ENCODE data around the gene ZNF30. TPM values are rescaled to one million over a fixed set of nuclear protein-coding genes. Genes with fewer than 3 reads are reported as not detected.
A peak's percentile ranks its signal among the peaks of the same experiment; 100 is the strongest.
"Not testable (repeated sequence)": the region's sequence is repeated elsewhere in the genome, so short reads cannot be mapped to it uniquely, and the experiment has no call there.

The ZNF30 gene
- total RNA-seq, 4 donors from 2014 or later = 1.4 to 2.2 TPM; not detected in 2

DNA sequence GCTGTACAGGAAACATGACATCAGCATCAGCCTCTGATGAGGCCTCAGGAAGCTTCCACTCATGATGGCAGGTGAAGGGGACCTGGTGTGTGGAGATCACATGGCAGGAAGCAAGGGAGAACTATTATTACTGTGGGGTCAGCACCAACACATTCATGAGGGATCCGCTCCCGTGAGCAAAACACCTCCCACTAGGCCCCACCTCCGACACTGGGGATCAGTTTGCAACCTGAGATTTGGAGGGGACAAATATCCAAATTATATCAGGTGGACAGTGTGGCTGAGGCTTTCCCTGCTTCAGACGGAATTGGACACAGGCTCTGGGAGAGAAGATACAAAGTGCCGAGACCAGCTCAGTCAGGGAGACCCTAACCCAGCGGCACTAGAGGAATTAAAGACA is 43.0 kb downstream of the ZNF30 start:
- Histone ChIP-seq H3K36me3 (no peaks in the 10 kb centered on the region), H3K27ac (no peak overlapping the region), H3K4me3 (no peak overlapping the region), H3K9me3 (no peaks in the 10 kb centered on the region), H3K27me3 (no peaks in the 10 kb centered on the region), H3K4me1 (peaks cover 0 to 11% (median 0%) of the 10 kb centered on the region in 4 donors)
- WGBS, 2 donors (ENCODE audit: low coverage in 1 of 2) = 99 to 100% methylated on average over 2 to 6 of the region's 6 CpGs
- TF ChIP-seq EP300 (IDR thresholded peaks at IDR 0.05; ENCODE audit: low read depth) = no peak
- intact Hi-C loops (cut with DNase I; ENCODE audit: low total_unique reads) (no loop called here), in situ Hi-C loops (cut with MboI; ENCODE audit: low pct_ligation_motif_present in 1 of 4, low pct_unique_long_range_greater_than_20kb in 1 of 4, low sequenced_read_pairs in 3 of 4) (loop anchor here in 1 of 4 donors (10.0 kb wide), 1 partner anchor 45 kb away; no protein-coding TSS in a partner anchor)
- no peak for DNase-seq

GRCh38 chr19:34970185-34970780 is 43.6 kb downstream of the ZNF30 start:
- H3K9me3 ChIP-seq; intact Hi-C loops (cut with DNase I; ENCODE audit: low total_unique reads); H3K27me3 ChIP-seq; in situ Hi-C loops (cut with MboI; ENCODE audit: low pct_ligation_motif_present in 1 of 4, low pct_unique_long_range_greater_than_20kb in 1 of 4, low sequenced_read_pairs in 3 of 4); H3K36me3 ChIP-seq; DNase-seq; H3K4me3 ChIP-seq; H3K27ac ChIP-seq: not testable (repeated sequence)
- 82 to 85% methylated on average over 10 to 12 of the region's 12 CpGs for WGBS, 2 donors (ENCODE audit: low coverage in 1 of 2)
- H3K4me1 ChIP-seq = peaks cover 0 to 11% (median 0%) of the 10 kb centered on the region in 4 donors

DNA sequence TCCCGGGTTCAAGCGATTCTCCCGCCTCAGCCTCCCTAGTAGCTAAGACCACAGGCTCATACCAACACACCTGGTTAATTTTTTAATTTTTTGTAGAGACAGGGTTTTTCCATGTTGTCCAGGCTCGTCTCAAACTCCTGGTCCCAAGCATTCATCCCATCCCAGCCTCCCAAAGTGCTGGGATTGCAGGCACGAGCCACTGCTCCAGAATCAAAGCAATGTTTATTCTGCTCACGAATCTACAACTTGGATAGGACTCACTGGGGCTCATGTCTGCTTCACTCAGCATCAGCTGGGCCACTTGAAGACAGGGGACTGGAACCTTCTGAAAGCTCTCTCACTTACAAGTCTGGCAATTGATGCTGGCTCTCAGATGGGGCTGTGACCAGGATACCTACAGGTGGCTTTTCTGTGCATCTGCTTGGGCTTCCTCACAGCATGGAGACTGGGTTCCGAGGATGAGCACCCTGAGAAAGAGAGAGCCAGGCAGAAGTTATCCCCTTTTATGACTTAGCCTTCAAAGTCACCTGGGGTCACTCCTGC is 45.5 kb downstream of the ZNF30 start:
- intact Hi-C loops (cut with DNase I; ENCODE audit: low total_unique reads) (loop anchor here (2.0 kb wide), 1 partner anchor 41 kb away; no protein-coding TSS in a partner anchor), in situ Hi-C loops (cut with MboI; ENCODE audit: low pct_ligation_motif_present in 1 of 4, low pct_unique_long_range_greater_than_20kb in 1 of 4, low sequenced_read_pairs in 3 of 4) (no loop called here)
- H3K36me3 ChIP-seq = no peaks in the 10 kb centered on the region
- peaks cover 0 to 6% of the 10 kb centered on the region in 2 donors for H3K9me3 ChIP-seq
- no peak overlapping the region for H3K27ac ChIP-seq
- WGBS, 2 donors (ENCODE audit: low coverage in 1 of 2) = 79 to 80% methylated on average over 1 to 7 of the region's 7 CpGs
- DNase-seq = no peak
- H3K4me3 ChIP-seq = no peak overlapping the region
- TF ChIP-seq POLR2A (IDR thresholded peaks at IDR 0.05) = no peak
- no peak for TF ChIP-seq EP300 (IDR thresholded peaks at IDR 0.05; ENCODE audit: low read depth)
- TF ChIP-seq CTCF (IDR thresholded peaks at IDR 0.05) = no peak
- no peak for TF ChIP-seq POLR2AphosphoS5 (IDR thresholded peaks at IDR 0.05)
- peaks cover 0 to 11% (median 0%) of the 10 kb centered on the region in 4 donors for H3K4me1 ChIP-seq
- H3K27me3 ChIP-seq = no peaks in the 10 kb centered on the region

- H3K9me3 ChIP-seq = peaks cover 0 to 6% of the 10 kb centered on the region in 2 donors
- no peaks in the 10 kb centered on the region for H3K36me3 ChIP-seq
- no peak overlapping the region for H3K27ac ChIP-seq
- H3K4me1 ChIP-seq = peaks cover 0 to 11% (median 0%) of the 10 kb centered on the region in 4 donors
- no peaks in the 10 kb centered on the region for H3K27me3 ChIP-seq
- no peak for DNase-seq
- intact Hi-C loops (cut with DNase I; ENCODE audit: low total_unique reads) (no loop called here), in situ Hi-C loops (cut with MboI; ENCODE audit: low pct_ligation_motif_present in 1 of 4, low pct_unique_long_range_greater_than_20kb in 1 of 4, low sequenced_read_pairs in 3 of 4) (loop anchor here in 1 of 4 donors (5.0 kb wide), 1 partner anchor 43 kb away; no protein-coding TSS in a partner anchor)
- no peak overlapping the region for H3K4me3 ChIP-seq
- WGBS, 2 donors (ENCODE audit: low coverage in 1 of 2) = 22 to 66% methylated on average over 4 to 5 of the region's 5 CpGs
- TF ChIP-seq CTCF (IDR thresholded peaks at IDR 0.05) = no peak
- no peak for TF ChIP-seq POLR2A (IDR thresholded peaks at IDR 0.05)
- no peak for TF ChIP-seq EP300 (IDR thresholded peaks at IDR 0.05; ENCODE audit: low read depth)
- no peak for TF ChIP-seq POLR2AphosphoS5 (IDR thresholded peaks at IDR 0.05)
Measured at GRCh38 chr19:34974646-34975045, 47.9 kb downstream of the ZNF30 start.

DNA sequence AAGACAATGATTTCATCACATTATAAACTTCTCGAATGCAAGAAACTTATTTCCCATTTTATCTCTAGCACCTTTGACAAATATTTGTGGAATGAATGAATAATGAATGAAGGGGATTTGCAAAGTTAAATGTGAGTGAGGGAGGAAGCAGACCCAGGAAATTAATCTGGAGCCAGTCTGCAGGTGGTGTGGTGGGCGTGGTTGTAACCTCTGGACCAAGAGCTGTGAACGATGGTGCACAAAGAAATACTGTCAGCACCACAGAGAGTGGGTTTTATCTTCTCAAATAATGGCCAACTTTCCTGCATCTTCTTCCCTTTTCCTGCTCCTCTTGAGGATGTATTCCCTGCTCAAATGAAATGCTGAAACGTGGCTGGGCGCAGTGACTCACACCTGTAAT is 48.4 kb downstream of the ZNF30 start:
- intact Hi-C loops (cut with DNase I; ENCODE audit: low total_unique reads) = no loop called here
- H3K27me3 ChIP-seq = no peaks in the 10 kb centered on the region

More for the DNA sequence above, 48.4 kb downstream of the ZNF30 start:
- Histone ChIP-seq H3K27ac (no peak overlapping the region), H3K4me3 (no peak overlapping the region), H3K4me1 (peaks cover 0 to 11% (median 0%) of the 10 kb centered on the region in 4 donors), H3K9me3 (peaks cover 0 to 6% of the 10 kb centered on the region in 2 donors), H3K36me3 (no peaks in the 10 kb centered on the region)
- in situ Hi-C loops (cut with MboI; ENCODE audit: low pct_ligation_motif_present in 1 of 4, low pct_unique_long_range_greater_than_20kb in 1 of 4, low sequenced_read_pairs in 3 of 4) = loop anchor here in 1 of 4 donors (5.0 kb wide), 1 partner anchor 42 kb away; no protein-coding TSS in a partner anchor
- TF ChIP-seq POLR2AphosphoS5 (IDR thresholded peaks at IDR 0.05) (no peak), POLR2A (IDR thresholded peaks at IDR 0.05) (no peak), EP300 (IDR thresholded peaks at IDR 0.05; ENCODE audit: low read depth) (no peak), CTCF (IDR thresholded peaks at IDR 0.05) (no peak)
- DNase-seq = peak; percentile 31
- 38 to 47% methylated on average over 3 to 5 of the region's 5 CpGs for WGBS, 2 donors (ENCODE audit: low coverage in 1 of 2)

All from transverse colon (tissue), 4 donors.